Neural cell (in vitro differentiated cells): Measurements from ENCODE around the gene C10orf90.

Experiments
- CTCF ChIP-seq: fragments of 450-650 bp; IDR thresholded peaks from 2 replicates; pipeline ENCODE4 v1.5.1; 2014; ENCODE audit warnings: antibody characterized with exemption, mild to moderate bottlenecking, moderate library complexity; ENCODE audit not compliant: poor library complexity, severe bottlenecking
- SMC3 ChIP-seq: fragments of 450-650 bp; conservative IDR thresholded peaks from 2 replicates; pipeline ENCODE4 v1.6.1; 2014; ENCODE audit warnings: antibody characterized with exemption, mild to moderate bottlenecking, moderate library complexity; ENCODE audit not compliant: poor library complexity

- TF ChIP-seq CTCF (no peak), SMC3 (no peak)
Measured at GRCh38 chr10:126659750-126660149, 10.7 kb downstream of the C10orf90 start.
